ENCODE measurements around the gene PLIN5. TPM values are rescaled to one million over a fixed set of nuclear protein-coding genes. Genes with fewer than 3 reads are reported as not detected.

The PLIN5 gene
- total RNA-seq, 1 experiment from 2014 or later, result 8.1 TPM

GRCh38 chr19:4487572-4487971, 47.5 kb downstream of the PLIN5 start:
- ATAC-seq (no peak), DNase-seq (ENCODE audit: low read depth, low spot score) (no peak)
- no peaks in the 10 kb centered on the region for H4K20me1 ChIP-seq (ENCODE audit: insufficient read depth)
- CTCF ChIA-PET, result no interaction called here
- H2AFZ ChIP-seq (ENCODE audit: low read depth, low read length, poor library complexity, severe bottlenecking), result no peak overlapping the region
- no peak overlapping the region for H3K27ac ChIP-seq (ENCODE audit: low read depth, low read length)
- RAD21 ChIA-PET (ENCODE audit: low non-redundant PET in 1 of 2, low total read pairs in 2 of 2, uncharacterized antibody in 2 of 2, unreplicated experiment in 2 of 2), result no interaction called here
- H3K9me2 ChIP-seq (ENCODE audit: insufficient read depth), result no peaks in the 10 kb centered on the region
- POLR2A ChIA-PET, result no interaction called here
- no TSS peak for BruUV-seq (replicated peaks)
- H3K4me2 ChIP-seq (ENCODE audit: low read length), result no peak overlapping the region
- TF ChIP-seq EZH2 (IDR thresholded peaks at IDR 0.05) (no peak), POLR2A (IDR thresholded peaks at IDR 0.05; ENCODE audit: borderline replicate concordance, extremely low read depth, insufficient read depth, insufficient read length) (no peak), EZH2phosphoT487 (IDR thresholded peaks at IDR 0.05; ENCODE audit: borderline replicate concordance) (no peak), ATF3 (IDR thresholded peaks at IDR 0.05) (no peak), POLR2AphosphoS5 (IDR thresholded peaks at IDR 0.05; ENCODE audit: low read depth, low read length) (no peak), YY1 (IDR thresholded peaks at IDR 0.05; ENCODE audit: extremely low read depth, insufficient replicate concordance, low read depth, low read length) (no peak), EGR1 (IDR thresholded peaks at IDR 0.05; ENCODE audit: low read depth) (no peak), CEBPB (IDR thresholded peaks at IDR 0.05; ENCODE audit: low read depth) (no peak), RAD21 (IDR thresholded peaks at IDR 0.05; ENCODE audit: low read depth) (no peak), REST (IDR thresholded peaks at IDR 0.05; ENCODE audit: low read depth) (no peak), CTCF (IDR thresholded peaks at IDR 0.05 in 2 of 3, conservative IDR thresholded peaks at IDR 0.05 in 1 of 3; ENCODE audit: borderline replicate concordance in 1 of 3, insufficient read depth in 1 of 3, low read depth in 2 of 3, low read length in 2 of 3) (no peak), MAX (IDR thresholded peaks at IDR 0.05) (no peak), JUND (IDR thresholded peaks at IDR 0.05) (no peak), ELF1 (IDR thresholded peaks at IDR 0.05; ENCODE audit: borderline replicate concordance, low read depth) (no peak), ZNF274 (IDR thresholded peaks at IDR 0.05; ENCODE audit: low read depth, low read length) (no peak)
- H3K27me3 ChIP-seq (ENCODE audit: insufficient read depth, low read length), result no peaks in the 10 kb centered on the region
- H3K9ac ChIP-seq (ENCODE audit: low read length), result no peak overlapping the region
- H3K4me1 ChIP-seq (ENCODE audit: control insufficient read depth in 1 of 2, insufficient read depth in 2 of 2, low read length in 2 of 2), result no peaks in the 10 kb centered on the region
- peaks cover 6 to 19% of the 10 kb centered on the region in 2 experiments; a peak in 3 of 4 replicates for H3K36me3 ChIP-seq (ENCODE audit: control insufficient read depth in 1 of 2, insufficient read depth in 2 of 2, low read length in 2 of 2)
- peaks cover 2% of the 10 kb centered on the region; the same call in 1 of the 2 replicates for H3K79me2 ChIP-seq (ENCODE audit: insufficient read depth, low read length)
- intact Hi-C loops (cut with micrococcal nuclease), result no loop called here
- H3K4me3 ChIP-seq (replicated peaks in 1 of 2; ENCODE audit: low read depth in 1 of 2, low read length in 2 of 2), result no peak overlapping the region
- peaks cover 0 to 3% of the 10 kb centered on the region in 2 experiments; a peak in 1 of 4 replicates for H3K9me3 ChIP-seq (ENCODE audit: control insufficient read depth in 1 of 2, insufficient read depth in 1 of 2, low read depth in 1 of 2, low read length in 2 of 2)

All from HCT116 (cell line).